ENCODE results near the gene RNF183. TPM values are rescaled to one million over a fixed set of nuclear protein-coding genes. Genes with fewer than 3 reads are reported as not detected.

Gene RNF183
- total and polyA plus RNA-seq, 2 of the 4 experiments (the other 2 are of a cell fraction): not detected

- no peak overlapping the region for H2AK5ac ChIP-seq (ENCODE audit: low read depth, low read length)
- H3K9ac ChIP-seq (ENCODE audit: low read depth, low read length): no peak overlapping the region
- no peak overlapping the region for H3K27ac ChIP-seq (ENCODE audit: insufficient read depth, low read length)
- no peak overlapping the region for H2AFZ ChIP-seq (replicated peaks; ENCODE audit: low read length, poor library complexity)
- H2BK5ac ChIP-seq (ENCODE audit: low read depth, low read length, poor library complexity, severe bottlenecking): no peak overlapping the region
- H2BK20ac ChIP-seq (ENCODE audit: low read depth, low read length): no peak overlapping the region
- TF ChIP-seq RFX5 (IDR thresholded peaks at IDR 0.05; ENCODE audit: low read depth, low read length) (no peak), MAZ (IDR thresholded peaks at IDR 0.05; ENCODE audit: borderline replicate concordance, low read depth, low read length) (no peak), RAD21 (IDR thresholded peaks at IDR 0.05; ENCODE audit: low read length) (no peak), NFE2L2 (IDR thresholded peaks at IDR 0.05; ENCODE audit: low read depth, low read length) (no peak), SMC3 (IDR thresholded peaks at IDR 0.05; ENCODE audit: low read depth, low read length) (no peak), ELK1 (IDR thresholded peaks at IDR 0.05; ENCODE audit: borderline replicate concordance, low read depth, low read length) (no peak), CTCF (conservative IDR thresholded peaks at IDR 0.05; ENCODE audit: low read depth, low read length) (no peak), CHD1 (IDR thresholded peaks at IDR 0.05; ENCODE audit: low read depth, low read length) (no peak), USF2 (IDR thresholded peaks at IDR 0.05; ENCODE audit: low read depth, low read length) (no peak)
- CTCF ChIA-PET: no interaction called here
- no peak overlapping the region for H4K5ac ChIP-seq (ENCODE audit: low read depth, low read length)
- H3K9me1 ChIP-seq (ENCODE audit: insufficient read depth, low read length): no peaks in the 10 kb centered on the region
- 80% methylated on average over 2 of the region's 13 CpGs; no CpG with 5 or more reads in 1 of the 2 experiments for WGBS, 2 experiments (ENCODE audit: extremely low coverage in 2 of 2, insufficient read length in 1 of 2)
- POLR2A ChIA-PET (ENCODE audit: unreplicated experiment): no interaction called here
- no peak overlapping the region for H3K56ac ChIP-seq (ENCODE audit: extremely low read depth, insufficient read depth, low read length)
- H2BK120ac ChIP-seq (ENCODE audit: low read depth, low read length): no peak overlapping the region
- no peaks in the 10 kb centered on the region for H3K9me3 ChIP-seq (ENCODE audit: control insufficient read depth, insufficient read depth, low read length)
- H2BK15ac ChIP-seq (ENCODE audit: low read depth, low read length): no peak overlapping the region
- intact Hi-C loops (cut with micrococcal nuclease): no loop called here
- in situ Hi-C loops (cut with MboI; ENCODE audit: low sequenced_read_pairs): no loop called here
- H3K4me1 ChIP-seq (ENCODE audit: control insufficient read depth, insufficient read depth, low read length): no peaks in the 10 kb centered on the region
- H3K4me2 ChIP-seq (ENCODE audit: low read depth, low read length): no peak overlapping the region
- H3K23ac ChIP-seq (ENCODE audit: low read depth, low read length): peak overlapping the region; percentile 31; the same call in 1 of the 2 replicates
- no peaks in the 10 kb centered on the region for H4K20me1 ChIP-seq (ENCODE audit: insufficient read depth, low read length)
- no peaks in the 10 kb centered on the region for H3K36me3 ChIP-seq (ENCODE audit: control insufficient read depth, insufficient read depth, low read length)
- BruUV-seq (replicated peaks): no TSS peak
- no peak overlapping the region for H3K14ac ChIP-seq (replicated peaks; ENCODE audit: low read depth, low read length)
- no peak overlapping the region for H3K4ac ChIP-seq (ENCODE audit: low read depth, low read length)
- no peak for ATAC-seq (ENCODE audit: low read depth)
- H4K91ac ChIP-seq (ENCODE audit: insufficient read depth, low read depth, low read length): no peak overlapping the region
- peaks cover 62% of the 10 kb centered on the region for H3K27me3 ChIP-seq (ENCODE audit: control insufficient read depth, insufficient read depth, low read length)
- dilution Hi-C loops (cut with HindIII; ENCODE audit: low sequenced_read_pairs, unreplicated experiment): no loop called here
- H3K79me1 ChIP-seq (ENCODE audit: low read depth in 1 of 2, low read length in 2 of 2): no peaks in the 10 kb centered on the region
- no peak overlapping the region for H2AK9ac ChIP-seq (replicated peaks; ENCODE audit: low read depth, low read length, poor library complexity)
- H3K4me3 ChIP-seq (ENCODE audit: insufficient read depth, low read depth, low read length): no peak overlapping the region
- no peak overlapping the region for H4K8ac ChIP-seq (ENCODE audit: low read depth in 2 of 2, low read length in 2 of 2)
- DNase-seq: no peak
- H3K18ac ChIP-seq (ENCODE audit: low read depth, low read length): no peak overlapping the region
These were observed 45.9 kb upstream of the RNF183 start for GRCh38 chr9:113349066-113349444.
